OCI-LY1 (cell line): ENCODE results near the gene DNAJC3.
"Not testable (repeated sequence)": the region's sequence is repeated elsewhere in the genome, so short reads cannot be mapped to it uniquely, and the experiment has no call there.

Experiments used
- H2AFZ ChIP-seq: fragments of 200-600 bp; sonication (generic), shearing (Covaris generic); 2 replicates; pipeline ENCODE4 v1.6.0; 2014; ENCODE audit warnings: antibody characterized with exemption, mild to moderate bottlenecking, low read length
- H3F3A ChIP-seq: fragments of 200-600 bp; sonication (generic), shearing (Covaris generic); 2 replicates; pipeline ENCODE4 v1.6.0; 2014; ENCODE audit warnings: mild to moderate bottlenecking, antibody characterized with exemption, low read length, moderate library complexity; ENCODE audit not compliant: insufficient read depth
- H3K27ac ChIP-seq: fragments of 200-600 bp; sonication (generic); 2 replicates; pipeline ENCODE4 v1.5.1; 2014; ENCODE audit warnings: low read length, mixed run types, mild to moderate bottlenecking, low read depth; ENCODE audit not compliant: poor library complexity, severe bottlenecking
- H3K27me3 ChIP-seq: fragments of 200-600 bp; sonication (generic); 2 replicates; pipeline ENCODE4 v1.6.0; 2014; ENCODE audit warnings: antibody characterized with exemption, mild to moderate bottlenecking, low read length, moderate library complexity; ENCODE audit not compliant: insufficient read depth
- H3K36me3 ChIP-seq: fragments of 200-600 bp; sonication (generic); 2 replicates; pipeline ENCODE4 v1.6.1; 2014; ENCODE audit warnings: mild to moderate bottlenecking, antibody characterized with exemption, low read length, moderate library complexity, mixed read lengths; ENCODE audit not compliant: insufficient read depth
- H3K4me1 ChIP-seq: fragments of 200-600 bp; sonication (generic); 2 replicates; pipeline ENCODE4 v1.5.1; 2014; ENCODE audit warnings: mild to moderate bottlenecking, low read length, moderate library complexity; ENCODE audit not compliant: insufficient read depth, severe bottlenecking
- H3K4me2 ChIP-seq: fragments of 200-600 bp; sonication (generic), shearing (Covaris generic); 2 replicates; pipeline ENCODE4 v1.6.1; 2014; ENCODE audit warnings: low read length
- H3K4me3 ChIP-seq: fragments of 200-600 bp; sonication (generic); 2 replicates; pipeline ENCODE4 v1.5.1; 2014; ENCODE audit warnings: low read length, low read depth, mild to moderate bottlenecking, mixed read lengths; ENCODE audit not compliant: poor library complexity, severe bottlenecking
- H3K79me2 ChIP-seq: fragments of 200-600 bp; shearing (Covaris generic); 2 replicates; pipeline ENCODE4 v1.6.1; 2016; ENCODE audit warnings: mixed run types, low read length, mixed read lengths; ENCODE audit not compliant: insufficient read depth
- H3K9ac ChIP-seq: fragments of 200-600 bp; sonication (generic), shearing (Covaris generic); 2 replicates; pipeline ENCODE4 v1.6.1; 2014; ENCODE audit warnings: mild to moderate bottlenecking, low read length, mixed read lengths
- H3K9me2 ChIP-seq: fragments of 200-600 bp; sonication (generic), shearing (Covaris generic); 2 replicates; pipeline ENCODE4 v1.6.1; 2014; ENCODE audit warnings: low read depth, mild to moderate bottlenecking, low read length, mixed read lengths
- H3K9me3 ChIP-seq: fragments of 200-600 bp; shearing (Covaris generic); 2 replicates; pipeline ENCODE4 v1.6.1; 2014; ENCODE audit warnings: low read length, mixed read lengths
- H4K20me1 ChIP-seq: fragments of 200-600 bp; sonication (generic), shearing (Covaris generic); 2 replicates; pipeline ENCODE4 v1.6.0; 2016; ENCODE audit warnings: mild to moderate bottlenecking, low read length; ENCODE audit not compliant: insufficient read depth
- CTCF ChIP-seq: fragments of 200-600 bp; sonication (generic), shearing (Covaris generic); IDR thresholded peaks from 2 replicates; pipeline ENCODE4 v1.5.1; 2017; ENCODE audit warnings: mild to moderate bottlenecking, antibody characterized with exemption, low read length, moderate library complexity, mixed read lengths
- EZH2 ChIP-seq: fragments of 200-600 bp; sonication (generic), shearing (Covaris generic); IDR thresholded peaks from 2 replicates; pipeline ENCODE4 v1.8.0; 2017; ENCODE audit warnings: borderline replicate concordance, mixed run types, mild to moderate bottlenecking, antibody characterized with exemption, low read length, moderate library complexity, mixed read lengths

Gene DNAJC3

GRCh38 chr13:95754069-95754468 is 77.1 kb downstream of the DNAJC3 start:
- no peak overlapping the region for H2AFZ ChIP-seq
- H3K79me2 ChIP-seq = no peaks in the 10 kb centered on the region
- no peaks in the 10 kb centered on the region for H3F3A ChIP-seq
- TF ChIP-seq CTCF (no peak), EZH2 (no peak)
- H4K20me1 ChIP-seq = no peaks in the 10 kb centered on the region
- no peak overlapping the region for H3K4me3 ChIP-seq
- H3K4me1 ChIP-seq = no peaks in the 10 kb centered on the region
- no peaks in the 10 kb centered on the region for H3K9me2 ChIP-seq
- no peak overlapping the region for H3K27ac ChIP-seq
- peaks cover 2% of the 10 kb centered on the region; the same call in 1 of the 2 replicates for H3K36me3 ChIP-seq
- H3K9ac ChIP-seq = no peak overlapping the region
- H3K9me3 ChIP-seq = no peaks in the 10 kb centered on the region
- H3K4me2 ChIP-seq = no peak overlapping the region
- H3K27me3 ChIP-seq = no peaks in the 10 kb centered on the region

- Histone ChIP-seq H3F3A (no peaks in the 10 kb centered on the region), H3K27me3 (no peaks in the 10 kb centered on the region), H3K4me3 (no peak overlapping the region), H3K79me2 (no peaks in the 10 kb centered on the region), H3K4me2 (no peak overlapping the region), H3K9ac (no peak overlapping the region), H3K9me3 (no peaks in the 10 kb centered on the region), H4K20me1 (no peaks in the 10 kb centered on the region), H3K4me1 (no peaks in the 10 kb centered on the region), H3K36me3 (peaks cover 21% of the 10 kb centered on the region; the same call in 1 of the 2 replicates), H3K9me2 (no peaks in the 10 kb centered on the region), H2AFZ (no peak overlapping the region), H3K27ac (no peak overlapping the region)
- TF ChIP-seq EZH2 = no peak
- TF ChIP-seq CTCF = no peak
Observed at GRCh38 chr13:95756072-95756471, 79.1 kb downstream of the DNAJC3 start.

GRCh38 chr13:95762626-95763025 is 85.7 kb downstream of the DNAJC3 start:
- H4K20me1 ChIP-seq, H3K27ac ChIP-seq, H3K27me3 ChIP-seq, H3K9me2 ChIP-seq, H3K9me3 ChIP-seq, H2AFZ ChIP-seq, H3K4me3 ChIP-seq, H3F3A ChIP-seq, H3K4me1 ChIP-seq, H3K4me2 ChIP-seq, H3K79me2 ChIP-seq, H3K9ac ChIP-seq: not testable (repeated sequence)
- H3K36me3 ChIP-seq = peaks cover 59% of the 10 kb centered on the region; the same call in 1 of the 2 replicates

- no peaks in the 10 kb centered on the region for H4K20me1 ChIP-seq
- no peak overlapping the region for H3K4me2 ChIP-seq
- H2AFZ ChIP-seq = no peak overlapping the region
- no peaks in the 10 kb centered on the region for H3F3A ChIP-seq
- no peaks in the 10 kb centered on the region for H3K27me3 ChIP-seq
- TF ChIP-seq EZH2 (no peak), CTCF (no peak)
- no peaks in the 10 kb centered on the region for H3K9me2 ChIP-seq
- no peaks in the 10 kb centered on the region for H3K79me2 ChIP-seq
- no peak overlapping the region for H3K27ac ChIP-seq
- H3K36me3 ChIP-seq = peaks cover 66% of the 10 kb centered on the region; the same call in 1 of the 2 replicates
- no peaks in the 10 kb centered on the region for H3K9me3 ChIP-seq
- H3K9ac ChIP-seq = no peak overlapping the region
- no peak overlapping the region for H3K4me3 ChIP-seq
- H3K4me1 ChIP-seq = no peaks in the 10 kb centered on the region
Observed at GRCh38 chr13:95763601-95764000, 86.7 kb downstream of the DNAJC3 start.
